K562 treated with DMSO at 1 percent for 24 hours (cell line): Measurements from ENCODE around the gene TEKT4. TPM values are rescaled to one million over a fixed set of nuclear protein-coding genes. Genes with fewer than 3 reads are reported as not detected.

Experiments
- total RNA-seq: library from RNA; unstranded; fragments of 300-600 nt; gene quantifications from 2 replicates; pipeline ENCODE4 v1.2.3, GENCODE V29; 2022; ENCODE audit warnings: low read depth; ENCODE audit not compliant: insufficient read depth

TEKT4 gene, protein sequence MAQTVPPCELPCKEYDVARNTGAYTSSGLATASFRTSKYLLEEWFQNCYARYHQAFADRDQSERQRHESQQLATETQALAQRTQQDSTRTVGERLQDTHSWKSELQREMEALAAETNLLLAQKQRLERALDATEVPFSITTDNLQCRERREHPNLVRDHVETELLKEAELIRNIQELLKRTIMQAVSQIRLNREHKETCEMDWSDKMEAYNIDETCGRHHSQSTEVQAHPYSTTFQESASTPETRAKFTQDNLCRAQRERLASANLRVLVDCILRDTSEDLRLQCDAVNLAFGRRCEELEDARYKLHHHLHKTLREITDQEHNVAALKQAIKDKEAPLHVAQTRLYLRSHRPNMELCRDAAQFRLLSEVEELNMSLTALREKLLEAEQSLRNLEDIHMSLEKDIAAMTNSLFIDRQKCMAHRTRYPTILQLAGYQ
- total RNA-seq: not detected in 2 replicates

GRCh38 chr2:94871226-94872087 is at the start of gene TEKT4:
TSS of gene TEKT4 (plus strand) at chr2:94871430. CDS start at chr2:94871580, 150 bp downstream.

Other genes starting within 250 kb of the TEKT4 start
- gene MAL, start 154.3 kb downstream of the TEKT4 start, total RNA-seq: not detected in 2 replicates